GM21576 (cell line): ENCODE results near the gene MAP7.
A peak's percentile ranks its signal among the peaks of the same experiment; 100 is the strongest.

Source experiments
- ATAC-seq: cut with Tn5 transposase; IDR thresholded peaks from one replicate; pipeline ENCODE4 v1.9.1; 2021; ENCODE audit warnings: mild to moderate bottlenecking, moderate library complexity; ENCODE audit not compliant: unreplicated experiment

Gene MAP7

GRCh38 chr6:136343700-136344099 is 206.5 kb downstream of the MAP7 start:
- no peak for ATAC-seq

- ATAC-seq = no peak
Measured at GRCh38 chr6:136343275-136343674, 206.9 kb downstream of the MAP7 start.

GRCh38 chr6:136341967-136342366 is 208.3 kb downstream of the MAP7 start:
- no peak for ATAC-seq

- ATAC-seq = no peak
Measured at GRCh38 chr6:136341367-136341766, 208.9 kb downstream of the MAP7 start.

GRCh38 chr6:136338486-136338885 is 211.7 kb downstream of the MAP7 start:
- no peak for ATAC-seq

GRCh38 chr6:136337606-136338005 is 212.6 kb downstream of the MAP7 start:
- ATAC-seq = no peak

- no peak for ATAC-seq
Measured at GRCh38 chr6:136337121-136337520, 213.1 kb downstream of the MAP7 start.

- no peak for ATAC-seq
Measured at GRCh38 chr6:136335736-136336363, 214.4 kb downstream of the MAP7 start.

- ATAC-seq = no peak
Measured at GRCh38 chr6:136334853-136335252, 215.4 kb downstream of the MAP7 start.

- ATAC-seq = no peak
Measured at GRCh38 chr6:136334465-136334846, 215.8 kb downstream of the MAP7 start.

GRCh38 chr6:136333824-136334464 is 216.3 kb downstream of the MAP7 start:
- no peak for ATAC-seq

GRCh38 chr6:136331461-136331860 is 218.8 kb downstream of the MAP7 start:
- ATAC-seq = no peak

GRCh38 chr6:136330634-136331033 is 219.6 kb downstream of the MAP7 start:
- no peak for ATAC-seq

- no peak for ATAC-seq
Measured at GRCh38 chr6:136326038-136326553, 224.1 kb downstream of the MAP7 start.

- no peak for ATAC-seq
Measured at GRCh38 chr6:136324686-136325380, 225.4 kb downstream of the MAP7 start.

GRCh38 chr6:136323431-136324112 is 226.7 kb downstream of the MAP7 start:
- ATAC-seq = no peak

- ATAC-seq = no peak
Measured at GRCh38 chr6:136319732-136320131, 230.5 kb downstream of the MAP7 start.

- ATAC-seq = no peak
Measured at GRCh38 chr6:136318676-136319075, 231.5 kb downstream of the MAP7 start.

- ATAC-seq = no peak
Measured at GRCh38 chr6:136317971-136318370, 232.3 kb downstream of the MAP7 start.

GRCh38 chr6:136317021-136317694 is 233.1 kb downstream of the MAP7 start:
- peak; percentile 73 for ATAC-seq

GRCh38 chr6:136315594-136315993 is 234.6 kb downstream of the MAP7 start:
- no peak for ATAC-seq
